ENCODE results near the gene CLEC11A.

CLEC11A gene

GRCh38 chr19:50696094-50696483 lies 27.1 kb upstream of the CLEC11A start:
- Mint-ChIP-seq H3K9me3 (no peaks in the 10 kb centered on the region), H3K4me3 (no peak overlapping the region), H3K27me3 (peaks cover 85% of the 10 kb centered on the region), H3K27ac (ENCODE audit: low read depth) (no peak overlapping the region), H3K36me3 (ENCODE audit: insufficient read depth) (peaks cover 5% of the 10 kb centered on the region), H3K4me1 (no peaks in the 10 kb centered on the region)
- no peak for DNase-seq (ENCODE audit: low spot score in 2 of 2)
- no peak for ATAC-seq (replicated peaks; ENCODE audit: extremely low read depth, poor library complexity, severe bottlenecking)

GRCh38 chr19:50697414-50698124 lies 25.6 kb upstream of the CLEC11A start:
- H3K9me3 Mint-ChIP-seq = no peaks in the 10 kb centered on the region
- peaks cover 70% of the 10 kb centered on the region for H3K27me3 Mint-ChIP-seq
- no peaks in the 10 kb centered on the region for H3K4me1 Mint-ChIP-seq
- no peak overlapping the region for H3K27ac Mint-ChIP-seq (ENCODE audit: low read depth)
- no peak overlapping the region for H3K4me3 Mint-ChIP-seq
- ATAC-seq (replicated peaks; ENCODE audit: extremely low read depth, poor library complexity, severe bottlenecking) (no peak), DNase-seq (ENCODE audit: low spot score in 2 of 2) (no peak)
- H3K36me3 Mint-ChIP-seq (ENCODE audit: insufficient read depth) = peaks cover 2% of the 10 kb centered on the region

- DNase-seq (ENCODE audit: low spot score in 2 of 2) (no peak), ATAC-seq (replicated peaks; ENCODE audit: extremely low read depth, poor library complexity, severe bottlenecking) (no peak)
- Mint-ChIP-seq H3K4me3 (no peak overlapping the region), H3K27me3 (peaks cover 78% of the 10 kb centered on the region), H3K9me3 (no peaks in the 10 kb centered on the region), H3K27ac (ENCODE audit: low read depth) (no peak overlapping the region), H3K4me1 (no peaks in the 10 kb centered on the region), H3K36me3 (ENCODE audit: insufficient read depth) (peaks cover 2% of the 10 kb centered on the region)
These were observed 21.7 kb upstream of the CLEC11A start for GRCh38 chr19:50701367-50701985.

GRCh38 chr19:50702158-50702870 lies 20.9 kb upstream of the CLEC11A start:
- Mint-ChIP-seq H3K4me3 (no peak overlapping the region), H3K27ac (ENCODE audit: low read depth) (no peak overlapping the region), H3K4me1 (no peaks in the 10 kb centered on the region), H3K27me3 (peaks cover 75% of the 10 kb centered on the region), H3K36me3 (ENCODE audit: insufficient read depth) (no peaks in the 10 kb centered on the region), H3K9me3 (no peaks in the 10 kb centered on the region)
- DNase-seq (ENCODE audit: low spot score in 2 of 2) = no peak
- ATAC-seq (replicated peaks; ENCODE audit: extremely low read depth, poor library complexity, severe bottlenecking) = no peak

GRCh38 chr19:50702871-50703829 lies 20.0 kb upstream of the CLEC11A start:
- Mint-ChIP-seq H3K4me3 (no peak overlapping the region), H3K27ac (ENCODE audit: low read depth) (no peak overlapping the region), H3K9me3 (no peaks in the 10 kb centered on the region), H3K27me3 (peaks cover 66% of the 10 kb centered on the region), H3K36me3 (ENCODE audit: insufficient read depth) (no peaks in the 10 kb centered on the region), H3K4me1 (no peaks in the 10 kb centered on the region)
- ATAC-seq (replicated peaks; ENCODE audit: extremely low read depth, poor library complexity, severe bottlenecking) (no peak), DNase-seq (ENCODE audit: low spot score in 2 of 2) (no peak)

- Mint-ChIP-seq H3K36me3 (ENCODE audit: insufficient read depth) (no peaks in the 10 kb centered on the region), H3K4me3 (no peak overlapping the region), H3K9me3 (no peaks in the 10 kb centered on the region), H3K4me1 (no peaks in the 10 kb centered on the region), H3K27ac (ENCODE audit: low read depth) (no peak overlapping the region), H3K27me3 (peaks cover 56% of the 10 kb centered on the region)
- ATAC-seq (replicated peaks; ENCODE audit: extremely low read depth, poor library complexity, severe bottlenecking) = no peak
- DNase-seq (ENCODE audit: low spot score in 2 of 2) = no peak
These were observed 19.0 kb upstream of the CLEC11A start for GRCh38 chr19:50703915-50704796.

- Mint-ChIP-seq H3K9me3 (no peaks in the 10 kb centered on the region), H3K4me1 (no peaks in the 10 kb centered on the region), H3K4me3 (no peak overlapping the region), H3K27ac (ENCODE audit: low read depth) (no peak overlapping the region), H3K27me3 (peaks cover 50% of the 10 kb centered on the region), H3K36me3 (ENCODE audit: insufficient read depth) (no peaks in the 10 kb centered on the region)
- ATAC-seq (replicated peaks; ENCODE audit: extremely low read depth, poor library complexity, severe bottlenecking) (no peak), DNase-seq (ENCODE audit: low spot score in 2 of 2) (no peak)
These were observed 17.6 kb upstream of the CLEC11A start for GRCh38 chr19:50705422-50706019.

- H3K27me3 Mint-ChIP-seq = peaks cover 55% of the 10 kb centered on the region
- no peaks in the 10 kb centered on the region for H3K9me3 Mint-ChIP-seq
- no peak overlapping the region for H3K27ac Mint-ChIP-seq (ENCODE audit: low read depth)
- no peaks in the 10 kb centered on the region for H3K4me1 Mint-ChIP-seq
- H3K36me3 Mint-ChIP-seq (ENCODE audit: insufficient read depth) = no peaks in the 10 kb centered on the region
- ATAC-seq (replicated peaks; ENCODE audit: extremely low read depth, poor library complexity, severe bottlenecking) (no peak), DNase-seq (ENCODE audit: low spot score in 2 of 2) (no peak)
- H3K4me3 Mint-ChIP-seq = no peak overlapping the region
These were observed 16.8 kb upstream of the CLEC11A start for GRCh38 chr19:50706387-50706786.

- Mint-ChIP-seq H3K4me3 (no peak overlapping the region), H3K27ac (ENCODE audit: low read depth) (no peak overlapping the region), H3K4me1 (peaks cover 9% of the 10 kb centered on the region), H3K27me3 (peaks cover 68% of the 10 kb centered on the region), H3K9me3 (no peaks in the 10 kb centered on the region), H3K36me3 (ENCODE audit: insufficient read depth) (no peaks in the 10 kb centered on the region)
- ATAC-seq (replicated peaks; ENCODE audit: extremely low read depth, poor library complexity, severe bottlenecking) (no peak), DNase-seq (ENCODE audit: low spot score in 2 of 2) (no peak)
These were observed 14.8 kb upstream of the CLEC11A start for GRCh38 chr19:50708179-50708879.

- ATAC-seq (replicated peaks; ENCODE audit: extremely low read depth, poor library complexity, severe bottlenecking) = no peak
- H3K27me3 Mint-ChIP-seq = peaks cover 69% of the 10 kb centered on the region
- no peak for DNase-seq (ENCODE audit: low spot score in 2 of 2)
- H3K4me3 Mint-ChIP-seq = no peak overlapping the region
- peaks cover 10% of the 10 kb centered on the region for H3K4me1 Mint-ChIP-seq
- H3K27ac Mint-ChIP-seq (ENCODE audit: low read depth) = no peak overlapping the region
- no peaks in the 10 kb centered on the region for H3K9me3 Mint-ChIP-seq
- no peaks in the 10 kb centered on the region for H3K36me3 Mint-ChIP-seq (ENCODE audit: insufficient read depth)
These were observed 13.1 kb upstream of the CLEC11A start for GRCh38 chr19:50710094-50710493.

- ATAC-seq (replicated peaks; ENCODE audit: extremely low read depth, poor library complexity, severe bottlenecking) (no peak), DNase-seq (ENCODE audit: low spot score in 2 of 2) (no peak)
- Mint-ChIP-seq H3K36me3 (ENCODE audit: insufficient read depth) (no peaks in the 10 kb centered on the region), H3K4me3 (no peak overlapping the region), H3K27ac (ENCODE audit: low read depth) (no peak overlapping the region), H3K4me1 (peaks cover 10% of the 10 kb centered on the region), H3K9me3 (no peaks in the 10 kb centered on the region), H3K27me3 (peaks cover 70% of the 10 kb centered on the region)
These were observed 12.6 kb upstream of the CLEC11A start for GRCh38 chr19:50710612-50711011.
